ENCODE measurements around the gene ZNF334.

ZNF334 gene

GRCh38 chr20:46557231-46557956, 44.0 kb upstream of the ZNF334 start:
- no peak for TF ChIP-seq CTCF (IDR thresholded peaks at IDR 0.05; ENCODE audit: control insufficient read depth, extremely low read depth, insufficient read depth)
- no peak overlapping the region for H3K4me3 ChIP-seq (ENCODE audit: low read depth, low read length)
- DNase-seq (ENCODE audit: low read depth), result peak; percentile 31

GRCh38 chr20:46555370-46555956, 42.1 kb upstream of the ZNF334 start:
- no peak for TF ChIP-seq CTCF (IDR thresholded peaks at IDR 0.05; ENCODE audit: control insufficient read depth, extremely low read depth, insufficient read depth)
- DNase-seq (ENCODE audit: low read depth), result no peak
- H3K4me3 ChIP-seq (ENCODE audit: low read depth, low read length), result no peak overlapping the region

- TF ChIP-seq CTCF (IDR thresholded peaks at IDR 0.05; ENCODE audit: control insufficient read depth, extremely low read depth, insufficient read depth), result no peak
- no peak overlapping the region for H3K4me3 ChIP-seq (ENCODE audit: low read depth, low read length)
- no peak for DNase-seq (ENCODE audit: low read depth)
Observed at GRCh38 chr20:46554828-46555227, 41.5 kb upstream of the ZNF334 start.

GRCh38 chr20:46553926-46554325, 40.6 kb upstream of the ZNF334 start:
- H3K4me3 ChIP-seq (ENCODE audit: low read depth, low read length), result no peak overlapping the region
- no peak for TF ChIP-seq CTCF (IDR thresholded peaks at IDR 0.05; ENCODE audit: control insufficient read depth, extremely low read depth, insufficient read depth)

GRCh38 chr20:46552460-46553420, 39.4 kb upstream of the ZNF334 start:
- no peak for TF ChIP-seq CTCF (IDR thresholded peaks at IDR 0.05; ENCODE audit: control insufficient read depth, extremely low read depth, insufficient read depth)
- no peak overlapping the region for H3K4me3 ChIP-seq (ENCODE audit: low read depth, low read length)
- DNase-seq (ENCODE audit: low read depth), result no peak

More at GRCh38 chr20:46553926-46554325, 40.6 kb upstream of the ZNF334 start:
- no peak for DNase-seq (ENCODE audit: low read depth)

- no peak for DNase-seq (ENCODE audit: low read depth)
- TF ChIP-seq CTCF (IDR thresholded peaks at IDR 0.05; ENCODE audit: control insufficient read depth, extremely low read depth, insufficient read depth), result no peak
- H3K4me3 ChIP-seq (ENCODE audit: low read depth, low read length), result no peak overlapping the region
Observed at GRCh38 chr20:46551522-46552381, 38.4 kb upstream of the ZNF334 start.
